GM12865 (cell line): Measurements from ENCODE around the gene SEC62.
A peak's percentile ranks its signal among the peaks of the same experiment; 100 is the strongest.

Experiments used
- DNase-seq: peaks from one replicate; pipeline ENCODE4 v3.0.0; 2010; ENCODE audit warnings: low read depth
- H3K4me3 ChIP-seq: 2 replicates; pipeline ENCODE4 v1.5.1; 2011; ENCODE audit warnings: mild to moderate bottlenecking, low read depth, low read length, control low read depth
- CTCF ChIP-seq: IDR thresholded peaks from 2 replicates; pipeline ENCODE4 v1.5.1; 2011; ENCODE audit warnings: low read length, control low read depth, low read depth, inconsistent platforms; ENCODE audit not compliant: insufficient read depth; ENCODE audit errors: missing control alignments

The SEC62 gene

GRCh38 chr3:169999433-169999832 lies 32.8 kb downstream of the SEC62 start:
- no peak overlapping the region for H3K4me3 ChIP-seq
- no peak for TF ChIP-seq CTCF
- DNase-seq, result peak; percentile 75

GRCh38 chr3:170000051-170000450 lies 33.4 kb downstream of the SEC62 start:
- no peak for DNase-seq
- no peak overlapping the region for H3K4me3 ChIP-seq
- no peak for TF ChIP-seq CTCF

GRCh38 chr3:170002231-170002630 lies 35.6 kb downstream of the SEC62 start:
- no peak overlapping the region for H3K4me3 ChIP-seq
- TF ChIP-seq CTCF, result no peak
- no peak for DNase-seq

GRCh38 chr3:170002879-170003278 lies 36.3 kb downstream of the SEC62 start:
- DNase-seq, result no peak
- H3K4me3 ChIP-seq, result no peak overlapping the region
- TF ChIP-seq CTCF, result no peak

GRCh38 chr3:170003881-170004356 lies 37.3 kb downstream of the SEC62 start:
- no peak overlapping the region for H3K4me3 ChIP-seq
- no peak for DNase-seq
- no peak for TF ChIP-seq CTCF

GRCh38 chr3:170007031-170007663 lies 40.5 kb downstream of the SEC62 start:
- peak overlapping the region; percentile 17; the same call in 1 of the 2 replicates for H3K4me3 ChIP-seq
- DNase-seq, result peak; percentile 85
- TF ChIP-seq CTCF, result no peak

GRCh38 chr3:170010498-170010897 lies 43.9 kb downstream of the SEC62 start:
- H3K4me3 ChIP-seq, result no peak overlapping the region
- TF ChIP-seq CTCF, result no peak
- peak; percentile 66 for DNase-seq
